Measurements from ENCODE around the gene CSTB.

Gene CSTB

GRCh38 chr21:43726686-43727518 is 49.2 kb downstream of the CSTB start:
- DNase-seq, result no peak

All from activated CD4-positive, alpha-beta T cell treated with anti-CD3 and anti-CD28 coated beads for 48 hours (primary cell).